Measurements from ENCODE around the gene PLCD3.

DNA sequence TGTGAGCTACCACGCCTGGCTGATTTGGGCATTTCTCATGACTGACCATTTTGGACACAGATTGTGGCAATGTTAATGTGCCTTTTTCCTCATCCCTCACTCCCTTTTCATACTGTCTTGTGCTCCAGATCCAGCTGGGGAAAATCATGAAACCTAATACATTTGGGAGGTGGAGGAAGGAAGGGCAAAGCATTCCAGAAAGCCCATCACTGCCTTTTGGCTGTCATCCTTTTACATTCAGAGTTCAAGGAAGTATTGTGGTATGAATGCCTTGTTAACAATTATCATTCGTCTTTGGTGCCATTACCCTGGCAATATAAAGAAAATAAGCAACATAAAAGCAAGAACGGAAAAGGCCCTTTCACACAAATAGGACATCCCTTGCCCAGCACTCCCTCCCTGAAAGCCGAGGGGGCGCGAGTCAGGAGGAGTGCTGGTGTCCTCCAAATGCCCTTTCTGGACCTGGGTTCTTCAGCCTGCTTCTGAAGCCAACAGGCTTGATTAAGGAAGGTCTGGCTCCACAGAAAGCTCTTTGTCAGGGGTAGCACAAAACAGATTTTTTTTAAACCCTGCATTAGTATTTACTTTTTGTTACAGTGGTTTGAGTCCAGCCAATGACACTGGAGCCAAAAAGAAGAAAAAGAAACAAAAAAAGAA, 51.1 kb downstream of the PLCD3 start:
- TF ChIP-seq CTCF (IDR thresholded peaks at IDR 0.05) (no peak), POLR2A (IDR thresholded peaks at IDR 0.05) (no peak)

Data from Peyer's patch (tissue), 4 donors.